ENCODE data around the gene HRH4. TPM values are rescaled to one million over a fixed set of nuclear protein-coding genes. Genes with fewer than 3 reads are reported as not detected.
A peak's percentile ranks its signal among the peaks of the same experiment; 100 is the strongest.

The HRH4 gene
- total and polyA plus RNA-seq, 2 of the 13 experiments (the other 11 are each of a cell fraction or from before 2014, with no cell fraction given): not detected

DNA sequence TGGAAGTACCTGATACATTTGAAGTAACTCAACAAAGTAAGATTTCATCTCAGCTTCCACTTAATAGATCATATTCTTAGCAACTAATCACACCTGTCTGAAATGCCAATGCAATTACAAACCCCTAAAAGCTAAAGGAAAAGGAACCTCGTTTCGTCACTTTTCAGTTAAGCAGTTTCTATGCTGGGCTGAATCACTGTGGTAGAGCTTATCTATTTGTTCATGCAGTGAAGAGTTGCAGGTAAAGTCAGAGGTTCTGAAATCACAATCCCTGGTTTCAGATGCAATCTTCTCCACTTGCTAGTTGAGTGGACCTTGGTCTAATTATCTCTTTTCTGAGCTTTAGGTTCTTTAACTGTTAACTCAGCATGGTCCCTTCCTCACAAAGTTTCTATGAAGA lies 6.3 kb downstream of the HRH4 start (continued):
- TF ChIP-seq HNRNPUL1 (IDR thresholded peaks at IDR 0.05; ENCODE audit: low read depth, low read length): no peak
- TF ChIP-seq SIN3A (IDR thresholded peaks at IDR 0.05; ENCODE audit: borderline replicate concordance, low read depth, low read length): no peak
- TF ChIP-seq ASH2L (IDR thresholded peaks at IDR 0.05; ENCODE audit: insufficient read length, low read depth, low read length): no peak
- no peak for TF ChIP-seq MAFK (conservative IDR thresholded peaks at IDR 0.05 in 1 of 2, IDR thresholded peaks at IDR 0.05 in 1 of 2; ENCODE audit: low read length in 2 of 2)
- TF ChIP-seq, protein P1, sequence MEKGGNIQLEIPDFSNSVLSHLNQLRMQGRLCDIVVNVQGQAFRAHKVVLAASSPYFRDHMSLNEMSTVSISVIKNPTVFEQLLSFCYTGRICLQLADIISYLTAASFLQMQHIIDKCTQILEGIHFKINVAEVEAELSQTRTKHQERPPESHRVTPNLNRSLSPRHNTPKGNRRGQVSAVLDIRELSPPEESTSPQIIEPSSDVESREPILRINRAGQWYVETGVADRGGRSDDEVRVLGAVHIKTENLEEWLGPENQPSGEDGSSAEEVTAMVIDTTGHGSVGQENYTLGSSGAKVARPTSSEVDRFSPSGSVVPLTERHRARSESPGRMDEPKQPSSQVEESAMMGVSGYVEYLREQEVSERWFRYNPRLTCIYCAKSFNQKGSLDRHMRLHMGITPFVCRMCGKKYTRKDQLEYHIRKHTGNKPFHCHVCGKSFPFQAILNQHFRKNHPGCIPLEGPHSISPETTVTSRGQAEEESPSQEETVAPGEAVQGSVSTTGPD (CRISPR knock-in tag; IDR thresholded peaks at IDR 0.05): no peak
- TF ChIP-seq, protein P2, sequence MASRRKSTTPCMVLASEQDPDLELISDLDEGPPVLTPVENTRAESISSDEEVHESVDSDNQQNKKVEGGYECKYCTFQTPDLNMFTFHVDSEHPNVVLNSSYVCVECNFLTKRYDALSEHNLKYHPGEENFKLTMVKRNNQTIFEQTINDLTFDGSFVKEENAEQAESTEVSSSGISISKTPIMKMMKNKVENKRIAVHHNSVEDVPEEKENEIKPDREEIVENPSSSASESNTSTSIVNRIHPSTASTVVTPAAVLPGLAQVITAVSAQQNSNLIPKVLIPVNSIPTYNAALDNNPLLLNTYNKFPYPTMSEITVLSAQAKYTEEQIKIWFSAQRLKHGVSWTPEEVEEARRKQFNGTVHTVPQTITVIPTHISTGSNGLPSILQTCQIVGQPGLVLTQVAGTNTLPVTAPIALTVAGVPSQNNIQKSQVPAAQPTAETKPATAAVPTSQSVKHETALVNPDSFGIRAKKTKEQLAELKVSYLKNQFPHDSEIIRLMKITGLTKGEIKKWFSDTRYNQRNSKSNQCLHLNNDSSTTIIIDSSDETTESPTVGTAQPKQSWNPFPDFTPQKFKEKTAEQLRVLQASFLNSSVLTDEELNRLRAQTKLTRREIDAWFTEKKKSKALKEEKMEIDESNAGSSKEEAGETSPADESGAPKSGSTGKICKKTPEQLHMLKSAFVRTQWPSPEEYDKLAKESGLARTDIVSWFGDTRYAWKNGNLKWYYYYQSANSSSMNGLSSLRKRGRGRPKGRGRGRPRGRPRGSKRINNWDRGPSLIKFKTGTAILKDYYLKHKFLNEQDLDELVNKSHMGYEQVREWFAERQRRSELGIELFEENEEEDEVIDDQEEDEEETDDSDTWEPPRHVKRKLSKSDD (CRISPR knock-in tag; IDR thresholded peaks at IDR 0.05; ENCODE audit: low read depth): no peak
- TF ChIP-seq FOXP1 (IDR thresholded peaks at IDR 0.05): no peak
- no peak for TF ChIP-seq FOXP1 (CRISPR knock-in tag; IDR thresholded peaks at IDR 0.05)

DNA sequence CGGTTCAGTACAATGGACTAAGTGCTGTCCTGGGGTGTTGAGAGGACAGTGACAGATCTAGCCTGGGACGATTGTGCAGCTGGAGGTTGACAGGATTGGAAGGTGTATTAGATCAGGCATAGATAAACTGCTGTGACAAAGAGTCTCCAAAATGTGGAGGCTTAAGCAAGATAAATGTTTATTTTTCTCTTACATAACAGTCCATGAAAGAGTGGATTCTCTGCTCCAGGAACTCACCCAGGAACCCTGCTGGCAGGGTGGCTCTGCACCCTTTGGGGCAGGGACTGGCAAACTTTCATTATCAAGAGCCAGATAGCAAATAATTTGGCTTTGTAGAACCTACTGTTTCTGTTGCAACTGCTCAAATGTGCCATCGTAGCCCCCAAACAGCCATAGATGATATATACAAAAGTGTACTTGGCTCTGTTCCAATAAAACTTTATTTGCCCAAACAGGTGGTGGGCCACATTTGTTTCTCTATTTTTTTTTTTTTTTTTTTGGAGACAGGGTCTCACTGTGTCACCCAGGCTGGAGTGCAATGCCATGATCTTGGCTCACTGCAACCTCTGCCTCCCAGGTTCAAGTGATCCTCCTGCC lies 9.7 kb downstream of the HRH4 start:
- Histone ChIP-seq H3K27ac (ENCODE audit: extremely low read length, insufficient read depth, low read length) (no peak overlapping the region), H3K4me3 (replicated peaks in 1 of 3; ENCODE audit: insufficient read depth in 1 of 3, low read depth in 2 of 3, low read length in 3 of 3) (no peak overlapping the region), H3K79me2 (ENCODE audit: insufficient read depth, low read length) (no peaks in the 10 kb centered on the region), H3K36me3 (replicated peaks in 1 of 2; ENCODE audit: control insufficient read depth in 1 of 2, insufficient read depth in 2 of 2, low read length in 2 of 2) (no peaks in the 10 kb centered on the region), H3K4me1 (ENCODE audit: insufficient read depth, low read length) (no peaks in the 10 kb centered on the region), H3K27me3 (ENCODE audit: control insufficient read depth in 1 of 2, insufficient read depth in 2 of 2, low read length in 2 of 2) (no peaks in the 10 kb centered on the region), H4K20me1 (ENCODE audit: insufficient read depth, low read length) (no peaks in the 10 kb centered on the region), H3K4me2 (ENCODE audit: low read depth, low read length) (no peak overlapping the region), H3K9ac (ENCODE audit: insufficient read depth, low read depth, low read length) (no peak overlapping the region), H3K9me3 (ENCODE audit: low read length) (no peaks in the 10 kb centered on the region), H2AFZ (ENCODE audit: low read length) (no peak overlapping the region)
- ATAC-seq (no peak), DNase-seq (ENCODE audit: low spot score) (peak; percentile 7), FAIRE-seq (no peak)
- 18% methylated on average over 3 of the region's 3 CpGs for WGBS (ENCODE audit: low lambda C conversion rate)
- POLR2A ChIA-PET: no interaction called here
- no TSS peak for BruUV-seq (replicated peaks)
- in situ Hi-C loops (cut with HindIII; ENCODE audit: extremely low pct_ligation_motif_present, low pct_unique_long_range_greater_than_20kb) (no loop called here), intact Hi-C loops (cut with micrococcal nuclease; ENCODE audit: unreplicated experiment) (no loop called here)
- CTCF ChIA-PET (ENCODE audit: low intra/inter-chr PET ratio, low total read pairs): no interaction called here
- TF ChIP-seq KAT8 (CRISPR knock-in tag; IDR thresholded peaks at IDR 0.05) (no peak), ATRX (CRISPR knock-in tag; IDR thresholded peaks at IDR 0.05; ENCODE audit: borderline replicate concordance) (no peak), MATR3 (CRISPR knock-in tag; IDR thresholded peaks at IDR 0.05) (no peak), SAP130 (CRISPR knock-in tag; IDR thresholded peaks at IDR 0.05; ENCODE audit: low read depth) (no peak), ZBTB38 (CRISPR knock-in tag; IDR thresholded peaks at IDR 0.05) (no peak), ZMYM4 (CRISPR knock-in tag; IDR thresholded peaks at IDR 0.05) (no peak), ZNF563 (CRISPR knock-in tag; IDR thresholded peaks at IDR 0.05) (no peak)
- TF ChIP-seq, protein P3, sequence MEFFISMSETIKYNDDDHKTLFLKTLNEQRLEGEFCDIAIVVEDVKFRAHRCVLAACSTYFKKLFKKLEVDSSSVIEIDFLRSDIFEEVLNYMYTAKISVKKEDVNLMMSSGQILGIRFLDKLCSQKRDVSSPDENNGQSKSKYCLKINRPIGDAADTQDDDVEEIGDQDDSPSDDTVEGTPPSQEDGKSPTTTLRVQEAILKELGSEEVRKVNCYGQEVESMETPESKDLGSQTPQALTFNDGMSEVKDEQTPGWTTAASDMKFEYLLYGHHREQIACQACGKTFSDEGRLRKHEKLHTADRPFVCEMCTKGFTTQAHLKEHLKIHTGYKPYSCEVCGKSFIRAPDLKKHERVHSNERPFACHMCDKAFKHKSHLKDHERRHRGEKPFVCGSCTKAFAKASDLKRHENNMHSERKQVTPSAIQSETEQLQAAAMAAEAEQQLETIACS (CRISPR knock-in tag; IDR thresholded peaks at IDR 0.05): no peak
